Measurements from ENCODE around the gene CCDC178. TPM values are rescaled to one million over a fixed set of nuclear protein-coding genes. Genes with fewer than 3 reads are reported as not detected.

The CCDC178 gene
- total RNA-seq, 1 experiment from 2014 or later, result not detected

- no peak for DNase-seq
- Histone ChIP-seq H3K36me3 (ENCODE audit: low read depth) (no peaks in the 10 kb centered on the region), H2AFZ (no peak overlapping the region), H3K4me2 (no peak overlapping the region), H3K79me2 (ENCODE audit: low read depth) (no peaks in the 10 kb centered on the region), H3K9me3 (ENCODE audit: insufficient read depth, low read depth) (no peaks in the 10 kb centered on the region), H3K4me1 (replicated peaks; ENCODE audit: insufficient read depth) (no peaks in the 10 kb centered on the region), H3K27ac (no peak overlapping the region), H4K20me1 (ENCODE audit: insufficient read depth) (no peaks in the 10 kb centered on the region), H3F3A (ENCODE audit: insufficient read depth, low read depth) (no peaks in the 10 kb centered on the region), H3K4me3 (no peak overlapping the region), H3K9me2 (ENCODE audit: insufficient read depth) (no peaks in the 10 kb centered on the region), H3K27me3 (ENCODE audit: insufficient read depth, low read depth) (no peaks in the 10 kb centered on the region)
- POLR2A ChIA-PET (ENCODE audit: unreplicated experiment), result no interaction called here
- no peak for TF ChIP-seq EZH2 (IDR thresholded peaks at IDR 0.05; ENCODE audit: low read depth)
- TF ChIP-seq, protein P1, sequence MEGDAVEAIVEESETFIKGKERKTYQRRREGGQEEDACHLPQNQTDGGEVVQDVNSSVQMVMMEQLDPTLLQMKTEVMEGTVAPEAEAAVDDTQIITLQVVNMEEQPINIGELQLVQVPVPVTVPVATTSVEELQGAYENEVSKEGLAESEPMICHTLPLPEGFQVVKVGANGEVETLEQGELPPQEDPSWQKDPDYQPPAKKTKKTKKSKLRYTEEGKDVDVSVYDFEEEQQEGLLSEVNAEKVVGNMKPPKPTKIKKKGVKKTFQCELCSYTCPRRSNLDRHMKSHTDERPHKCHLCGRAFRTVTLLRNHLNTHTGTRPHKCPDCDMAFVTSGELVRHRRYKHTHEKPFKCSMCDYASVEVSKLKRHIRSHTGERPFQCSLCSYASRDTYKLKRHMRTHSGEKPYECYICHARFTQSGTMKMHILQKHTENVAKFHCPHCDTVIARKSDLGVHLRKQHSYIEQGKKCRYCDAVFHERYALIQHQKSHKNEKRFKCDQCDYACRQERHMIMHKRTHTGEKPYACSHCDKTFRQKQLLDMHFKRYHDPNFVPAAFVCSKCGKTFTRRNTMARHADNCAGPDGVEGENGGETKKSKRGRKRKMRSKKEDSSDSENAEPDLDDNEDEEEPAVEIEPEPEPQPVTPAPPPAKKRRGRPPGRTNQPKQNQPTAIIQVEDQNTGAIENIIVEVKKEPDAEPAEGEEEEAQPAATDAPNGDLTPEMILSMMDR (conservative IDR thresholded peaks at IDR 0.05), result no peak
- CTCF ChIA-PET, result no interaction called here
- no TSS peak for BruUV-seq (replicated peaks)
- intact Hi-C loops (cut with micrococcal nuclease; ENCODE audit: unreplicated experiment), result no loop called here
Observed at GRCh38 chr18:33074125-33074524, 366.4 kb downstream of the CCDC178 start.

- CTCF ChIA-PET, result no interaction called here
- POLR2A ChIA-PET (ENCODE audit: unreplicated experiment), result no interaction called here
- intact Hi-C loops (cut with micrococcal nuclease; ENCODE audit: unreplicated experiment), result no loop called here
- no peak overlapping the region for H2AFZ ChIP-seq
- no peak for DNase-seq
- H3K27me3 ChIP-seq (ENCODE audit: insufficient read depth, low read depth), result no peaks in the 10 kb centered on the region
- no peak for TF ChIP-seq EZH2 (IDR thresholded peaks at IDR 0.05; ENCODE audit: low read depth)
- TF ChIP-seq, protein P1 (conservative IDR thresholded peaks at IDR 0.05), result no peak
- no peaks in the 10 kb centered on the region for H3K9me2 ChIP-seq (ENCODE audit: insufficient read depth)
- H3F3A ChIP-seq (ENCODE audit: insufficient read depth, low read depth), result no peaks in the 10 kb centered on the region
- H3K36me3 ChIP-seq (ENCODE audit: low read depth), result no peaks in the 10 kb centered on the region
- no peak overlapping the region for H3K4me2 ChIP-seq
- no peak overlapping the region for H3K27ac ChIP-seq
- BruUV-seq (replicated peaks), result no TSS peak
- H3K4me1 ChIP-seq (replicated peaks; ENCODE audit: insufficient read depth), result no peaks in the 10 kb centered on the region
- H3K4me3 ChIP-seq, result no peak overlapping the region
- H4K20me1 ChIP-seq (ENCODE audit: insufficient read depth), result no peaks in the 10 kb centered on the region
- H3K9me3 ChIP-seq (ENCODE audit: insufficient read depth, low read depth), result no peaks in the 10 kb centered on the region
- H3K79me2 ChIP-seq (ENCODE audit: low read depth), result no peaks in the 10 kb centered on the region
Observed at GRCh38 chr18:33062834-33063364, 377.6 kb downstream of the CCDC178 start.

DNA sequence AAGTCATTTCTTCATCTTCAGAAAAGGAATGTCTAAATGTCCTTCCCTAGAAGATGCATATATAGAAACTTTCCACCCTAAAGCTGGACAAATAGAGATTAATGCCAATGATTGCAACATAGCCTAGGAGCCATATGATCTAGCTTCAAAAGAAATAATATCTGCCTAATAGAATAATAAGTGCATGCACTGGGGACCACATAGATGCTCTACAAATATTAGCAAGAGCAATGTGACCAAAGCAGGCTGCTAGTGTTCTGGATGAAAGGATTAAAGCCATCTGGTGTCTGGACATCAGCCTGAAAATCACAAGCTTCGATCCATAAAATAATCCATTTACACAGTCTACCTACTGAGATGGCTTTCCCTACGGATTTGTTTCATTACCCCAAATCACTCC is 387.6 kb downstream of the CCDC178 start:
- no peaks in the 10 kb centered on the region for H3K27me3 ChIP-seq (ENCODE audit: insufficient read depth, low read depth)
- H3K4me3 ChIP-seq, result no peak overlapping the region
- ChIA-PET CTCF (no interaction called here), POLR2A (ENCODE audit: unreplicated experiment) (no interaction called here)
- H4K20me1 ChIP-seq (ENCODE audit: insufficient read depth), result no peaks in the 10 kb centered on the region
- intact Hi-C loops (cut with micrococcal nuclease; ENCODE audit: unreplicated experiment), result no loop called here
- no peaks in the 10 kb centered on the region for H3K79me2 ChIP-seq (ENCODE audit: low read depth)
- no peak overlapping the region for H3K27ac ChIP-seq
- H3K9me2 ChIP-seq (ENCODE audit: insufficient read depth), result no peaks in the 10 kb centered on the region
- no TSS peak for BruUV-seq (replicated peaks)
- no peaks in the 10 kb centered on the region for H3K9me3 ChIP-seq (ENCODE audit: insufficient read depth, low read depth)
- no peak for TF ChIP-seq EZH2 (IDR thresholded peaks at IDR 0.05; ENCODE audit: low read depth)
- TF ChIP-seq, protein P1 (conservative IDR thresholded peaks at IDR 0.05), result no peak
- H3K4me2 ChIP-seq, result no peak overlapping the region
- H3K4me1 ChIP-seq (replicated peaks; ENCODE audit: insufficient read depth), result no peaks in the 10 kb centered on the region
- no peaks in the 10 kb centered on the region for H3K36me3 ChIP-seq (ENCODE audit: low read depth)
- DNase-seq, result no peak
- no peaks in the 10 kb centered on the region for H3F3A ChIP-seq (ENCODE audit: insufficient read depth, low read depth)
- no peak overlapping the region for H2AFZ ChIP-seq

Measured in PC-9 (cell line).